Right lobe of liver (tissue), 6 donors: ENCODE results near the gene ADAMTS2. TPM values are rescaled to one million over a fixed set of nuclear protein-coding genes. Genes with fewer than 3 reads are reported as not detected.

Experiments
- ATAC-seq, 4 donors: fragments of 200-7000 bp; cut with Tn5 transposase; one replicate each; pipeline ENCODE4 v1.9.1; 2020; ENCODE audit warnings: mild to moderate bottlenecking in 4 of 4, moderate library complexity in 4 of 4
- DNase-seq, 3 donors: peaks; one replicate each; pipeline ENCODE4 v3.0.0-alpha.2; 2020
- H3K27ac ChIP-seq, 3 donors: fragments of 200-600 bp; one replicate each; pipeline ENCODE4 v1.8.0; 2022
- H3K27me3 ChIP-seq, 2 donors: fragments of 200-600 bp; one replicate each; pipeline ENCODE4 v1.8.0; 2022
- H3K36me3 ChIP-seq, 4 donors: fragments of 200-600 bp; sonication (generic) in 1 of 4; one replicate each; pipeline versions ENCODE4 v1.5.1 to v1.8.0; 2017 to 2022; ENCODE audit warnings: control low read depth in 1 of 4
- H3K4me1 ChIP-seq, 4 donors: fragments of 200-600 bp; sonication (generic) in 1 of 4; one replicate each; pipeline versions ENCODE4 v1.5.1 to v1.8.0; 2017 to 2022; ENCODE audit warnings: control low read depth in 1 of 4
- H3K4me3 ChIP-seq, 3 donors: fragments of 200-600 bp; one replicate each; pipeline ENCODE4 v1.8.0; 2022
- H3K9me3 ChIP-seq, 4 donors: fragments of 200-600 bp; sonication (generic) in 1 of 4; one replicate each; pipeline versions ENCODE4 v1.5.1 to v1.8.0; 2017 to 2022; ENCODE audit warnings: control low read depth in 1 of 4
- POLR2A ChIP-seq: fragments of 450-650 bp; IDR thresholded peaks from one replicate; pipeline ENCODE4 v1.6.1; 2017; ENCODE audit warnings: antibody characterized with exemption, mild to moderate bottlenecking
- WGBS: methylation state at CpG from one replicate; pipeline ENCODE4 v1.1.6; 2018; ENCODE audit warnings: low coverage, low lambda C conversion rate; ENCODE audit not compliant: insufficient coverage; ENCODE audit errors: missing lambda C conversion rate; 5-methylcytosine and 5-hydroxymethylcytosine counted together
- intact Hi-C, 2 donors: fragments of 100-400 bp; cut with DNase I; formaldehyde crosslinking; loops; one replicate each; pipeline versions ENCODE4 v1.11.2 to v1.14.1; 2022
- total RNA-seq, 6 experiments: library from RNA; depleted of rRNA in 2 of 6; stranded (reverse); fragments of >200 nt in 2 of 6; fragmentation: NEBNext Ultra II Directional in 3 of 6; extraction: Animal tissue kit (Norgen Biotek cat#: 25700) in 3 of 6; gene quantifications; one replicate each; pipeline versions ENCODE4 v1.1.0 to v1.2.4, GENCODE V29; 2016 to 2023
- TF ChIP-seq, protein P1 (sequence below), 4 donors: fragments of 200-600 bp in 3 of 4; fragments of 450-650 bp in 1 of 4; IDR thresholded peaks; one replicate each; pipeline versions ENCODE4 v1.5.1 to v1.8.0; 2016 to 2022; ENCODE audit warnings: antibody characterized with exemption in 4 of 4, mild to moderate bottlenecking in 2 of 4
- donor health status: DM: no; HTN: yes; CAD: no.
- donor health status: DM: no; HTN: no; CAD: no.
- donor health status: DM: no; HTN: no; CAD: no.
- donor health status: DM: no; HTN: yes; CAD: no.
- donor health status: DM: no; HTN: yes; CAD: no.

Gene ADAMTS2
- total RNA-seq, 6 experiments from 2014 or later, result 6.3 to 18.9 (median 13.5) TPM

DNA sequence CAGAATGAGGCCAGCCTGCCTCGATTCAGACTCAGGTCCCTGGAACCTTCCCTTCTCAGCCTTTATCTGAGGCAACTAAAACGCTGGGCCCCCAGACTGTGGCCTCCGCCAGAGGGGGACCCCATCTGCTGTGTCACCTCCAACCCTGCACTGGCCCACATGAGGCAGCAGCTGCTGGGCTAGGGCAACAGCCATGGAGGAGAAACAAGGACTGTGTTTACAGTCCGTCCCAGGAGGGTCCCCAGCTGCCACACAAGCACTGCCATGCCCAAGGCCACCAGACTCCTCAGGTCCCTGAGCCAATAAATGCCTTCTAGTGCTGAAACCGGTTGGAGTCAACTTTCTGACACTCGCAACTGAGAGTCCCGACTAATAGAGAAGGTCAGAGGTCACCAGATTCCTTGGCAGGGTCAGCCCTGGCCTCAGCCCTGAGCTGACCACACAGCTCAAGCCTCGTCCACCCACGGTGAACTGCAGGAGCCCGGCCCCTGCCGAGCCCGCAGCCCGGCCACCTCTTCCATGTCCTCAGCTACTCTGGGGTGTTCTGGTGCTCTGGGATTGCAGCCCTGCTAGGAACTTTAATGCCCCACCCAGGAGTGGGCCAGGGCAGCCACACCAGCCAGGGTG is 208.1 kb downstream of the ADAMTS2 start:
- Histone ChIP-seq H3K27me3 (no peaks in the 10 kb centered on the region), H3K4me1 (no peaks in the 10 kb centered on the region), H3K9me3 (no peaks in the 10 kb centered on the region), H3K36me3 (no peaks in the 10 kb centered on the region), H3K27ac (no peak overlapping the region), H3K4me3 (no peak overlapping the region)
- TF ChIP-seq, protein P1, sequence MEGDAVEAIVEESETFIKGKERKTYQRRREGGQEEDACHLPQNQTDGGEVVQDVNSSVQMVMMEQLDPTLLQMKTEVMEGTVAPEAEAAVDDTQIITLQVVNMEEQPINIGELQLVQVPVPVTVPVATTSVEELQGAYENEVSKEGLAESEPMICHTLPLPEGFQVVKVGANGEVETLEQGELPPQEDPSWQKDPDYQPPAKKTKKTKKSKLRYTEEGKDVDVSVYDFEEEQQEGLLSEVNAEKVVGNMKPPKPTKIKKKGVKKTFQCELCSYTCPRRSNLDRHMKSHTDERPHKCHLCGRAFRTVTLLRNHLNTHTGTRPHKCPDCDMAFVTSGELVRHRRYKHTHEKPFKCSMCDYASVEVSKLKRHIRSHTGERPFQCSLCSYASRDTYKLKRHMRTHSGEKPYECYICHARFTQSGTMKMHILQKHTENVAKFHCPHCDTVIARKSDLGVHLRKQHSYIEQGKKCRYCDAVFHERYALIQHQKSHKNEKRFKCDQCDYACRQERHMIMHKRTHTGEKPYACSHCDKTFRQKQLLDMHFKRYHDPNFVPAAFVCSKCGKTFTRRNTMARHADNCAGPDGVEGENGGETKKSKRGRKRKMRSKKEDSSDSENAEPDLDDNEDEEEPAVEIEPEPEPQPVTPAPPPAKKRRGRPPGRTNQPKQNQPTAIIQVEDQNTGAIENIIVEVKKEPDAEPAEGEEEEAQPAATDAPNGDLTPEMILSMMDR (IDR thresholded peaks at IDR 0.05), result no peak
- TF ChIP-seq POLR2A, result no peak
- no peak for DNase-seq
- 60% methylated on average over 7 of the region's 13 CpGs for WGBS
- no peak for ATAC-seq
- intact Hi-C loops, result no loop called here

DNA sequence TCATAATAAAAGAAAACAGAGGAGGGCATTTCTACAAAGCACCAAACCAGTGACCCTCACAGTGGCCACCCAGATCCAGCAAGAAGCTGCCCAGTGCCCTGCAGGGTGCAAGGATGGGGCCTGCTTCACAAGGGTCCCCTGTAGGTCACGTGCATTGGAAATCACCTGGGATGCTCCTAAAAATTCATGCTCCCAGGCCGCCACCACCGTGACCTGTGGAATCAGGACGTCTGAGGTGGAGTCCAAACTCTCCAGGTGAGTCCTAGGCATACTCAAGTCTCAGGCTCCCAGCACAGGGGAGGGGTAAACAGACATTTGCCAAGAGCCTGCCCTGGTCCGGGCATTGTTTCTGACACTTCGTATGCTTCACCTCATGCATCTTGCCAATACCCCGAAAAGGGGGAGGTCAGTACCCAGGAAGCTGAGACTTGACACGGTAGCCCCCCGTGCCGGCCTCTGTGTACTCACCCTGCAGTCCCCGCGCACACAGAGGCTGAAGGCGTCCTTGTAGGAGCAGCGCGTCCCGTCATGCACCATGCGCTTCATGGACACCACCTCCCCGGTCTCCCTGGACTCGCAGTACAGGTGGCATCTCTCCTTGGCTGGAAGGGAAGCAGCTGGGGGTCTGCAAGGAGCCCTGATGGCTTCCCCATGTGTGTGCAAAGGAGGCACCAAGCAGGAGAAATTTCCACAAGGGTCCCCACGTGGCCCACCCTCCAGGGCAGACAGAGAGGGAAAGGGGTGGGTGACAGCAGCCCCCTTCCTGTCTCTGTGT is 209.6 kb downstream of the ADAMTS2 start:
- 100% methylated on average over 1 of the region's 20 CpGs for WGBS
- Histone ChIP-seq H3K36me3 (no peaks in the 10 kb centered on the region), H3K4me1 (no peaks in the 10 kb centered on the region), H3K27ac (no peak overlapping the region), H3K9me3 (no peaks in the 10 kb centered on the region), H3K4me3 (no peak overlapping the region), H3K27me3 (no peaks in the 10 kb centered on the region)
- intact Hi-C loops, result no loop called here
- peak in 1 of 3 donors; percentile 29 for DNase-seq
- no peak for TF ChIP-seq POLR2A
- TF ChIP-seq, protein P1 (IDR thresholded peaks at IDR 0.05), result no peak
- ATAC-seq, result no peak

GRCh38 chr5:179135006-179135405 is 210.3 kb downstream of the ADAMTS2 start:
- no peaks in the 10 kb centered on the region for H3K36me3 ChIP-seq
- intact Hi-C loops, result no loop called here
- no peak for ATAC-seq
- DNase-seq, result no peak
- no peaks in the 10 kb centered on the region for H3K9me3 ChIP-seq
- 78% methylated on average over 16 of the region's 19 CpGs for WGBS
- H3K27me3 ChIP-seq, result no peaks in the 10 kb centered on the region
- TF ChIP-seq POLR2A, result no peak
- TF ChIP-seq, protein P1 (IDR thresholded peaks at IDR 0.05), result no peak
- H3K27ac ChIP-seq, result no peak overlapping the region
- no peak overlapping the region for H3K4me3 ChIP-seq
- H3K4me1 ChIP-seq, result no peaks in the 10 kb centered on the region

DNA sequence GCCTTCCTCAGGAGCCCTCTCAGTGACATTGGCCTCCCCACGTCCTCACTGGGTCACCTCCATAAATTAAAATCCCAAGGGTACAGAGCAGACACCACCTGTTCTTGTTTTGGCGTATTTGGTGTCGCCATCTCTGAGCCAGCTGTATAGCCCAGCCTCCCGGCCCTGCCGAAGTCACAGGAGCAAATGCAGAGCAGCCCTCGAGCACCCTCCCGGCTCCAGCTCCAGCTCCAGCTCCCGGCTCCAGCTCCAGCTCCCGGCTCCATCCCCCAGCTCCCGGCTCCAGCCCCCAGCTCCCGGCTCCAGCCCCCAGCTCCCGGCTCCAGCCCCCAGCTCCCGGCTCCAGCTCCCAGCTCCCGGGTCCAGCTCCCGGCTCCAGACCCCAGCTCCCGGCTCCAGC is 210.8 kb downstream of the ADAMTS2 start:
- H3K27ac ChIP-seq, result no peak overlapping the region
- H3K27me3 ChIP-seq, result no peaks in the 10 kb centered on the region
- TF ChIP-seq, protein P1 (IDR thresholded peaks at IDR 0.05), result no peak
- no peak for TF ChIP-seq POLR2A
- no peak overlapping the region for H3K4me3 ChIP-seq
- no peaks in the 10 kb centered on the region for H3K36me3 ChIP-seq
- 86% methylated on average over 10 of the region's 16 CpGs for WGBS
- intact Hi-C loops, result no loop called here
- ATAC-seq (no peak), DNase-seq (no peak)
- H3K9me3 ChIP-seq, result no peaks in the 10 kb centered on the region
- no peaks in the 10 kb centered on the region for H3K4me1 ChIP-seq
